Neutrophil (primary cell): Measurements from ENCODE around the gene MTFMT.
A peak's percentile ranks its signal among the peaks of the same experiment; 100 is the strongest.

ENCODE experiments used
- H3K27ac ChIP-seq: fragments of 200-600 bp; sonication (generic); 2 replicates; pipeline ENCODE4 v1.5.1; 2016; ENCODE audit warnings: mild to moderate bottlenecking, moderate library complexity
- H3K27me3 ChIP-seq: fragments of 200-600 bp; sonication (generic); 2 replicates; pipeline ENCODE4 v1.6.0; 2016; ENCODE audit warnings: mild to moderate bottlenecking
- H3K36me3 ChIP-seq: fragments of 200-600 bp; sonication (generic); 2 replicates; pipeline ENCODE4 v1.5.1; 2017
- H3K4me1 ChIP-seq, 2 experiments: fragments of 200-600 bp in 1 of 2; sonication (generic) in 1 of 2; 1 replicate in 1 of 2; 2 replicates in 1 of 2; pipeline versions ENCODE4 v1.5.1 to v1.6.1; 2013 to 2016; ENCODE audit warnings: low read depth in 1 of 2, low read length in 1 of 2, mild to moderate bottlenecking in 1 of 2, moderate library complexity in 1 of 2; ENCODE audit not compliant: control insufficient read depth in 1 of 2, insufficient read depth in 1 of 2
- H3K4me3 ChIP-seq, 2 experiments: fragments of 200-600 bp in 1 of 2; sonication (generic) in 1 of 2; 1 replicate in 1 of 2; 2 replicates in 1 of 2; pipeline ENCODE4 v1.5.1; 2013 to 2016; ENCODE audit warnings: low read depth in 1 of 2, low read length in 1 of 2, mild to moderate bottlenecking in 1 of 2, moderate library complexity in 1 of 2
- H3K9me3 ChIP-seq: fragments of 200-600 bp; sonication (generic); 2 replicates; pipeline ENCODE4 v1.5.1; 2016
- TF ChIP-seq, protein P1 (sequence below): fragments of 200-600 bp; sonication (generic); IDR thresholded peaks from 2 replicates; pipeline ENCODE4 v1.5.1; 2016; ENCODE audit warnings: antibody characterized with exemption

Gene MTFMT

DNA sequence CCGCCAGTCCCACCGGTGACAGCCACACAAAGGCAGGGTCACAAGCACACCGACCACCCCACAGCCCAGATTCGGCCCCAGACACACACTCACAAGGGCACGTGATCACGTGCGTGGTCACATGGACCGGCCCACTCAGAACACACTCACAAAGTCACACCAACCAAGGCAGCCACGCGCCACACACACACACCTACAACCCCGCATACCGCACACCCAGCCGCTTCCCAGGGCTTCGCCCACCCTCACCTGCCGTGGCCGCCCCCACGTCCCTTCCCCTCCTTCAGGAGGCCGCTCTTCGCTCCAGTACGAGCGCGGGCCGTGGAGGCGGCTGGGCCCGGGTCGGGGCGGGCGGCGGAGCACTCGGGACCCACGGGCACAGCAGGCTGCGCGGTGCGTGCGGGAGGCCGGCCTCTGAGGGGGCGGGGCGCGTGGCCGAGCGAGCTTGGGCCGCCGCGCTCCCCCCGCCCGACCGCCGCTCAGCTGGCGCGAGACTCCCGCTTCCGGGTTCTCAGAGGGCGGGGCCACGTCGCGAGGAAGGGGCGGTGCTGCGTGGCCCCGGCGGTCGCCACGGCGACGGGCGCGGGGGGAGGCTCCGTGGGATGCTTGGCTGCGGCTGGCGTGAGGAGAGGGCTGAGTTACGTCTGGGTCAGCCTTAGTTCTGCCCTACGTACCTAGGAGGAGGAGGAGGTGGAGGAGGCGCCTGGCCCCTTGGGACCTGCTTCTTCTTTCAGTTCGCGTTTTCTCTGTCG is 39.8 kb downstream of the MTFMT start, which contains the start of gene SPG21:
SPG21 (minus strand) TSS at position 499 of the 752 bp plus-strand sequence. CDS start 6,345 bp downstream, outside the sequence.
- peaks cover 48 to 55% of the 10 kb centered on the region in 2 experiments for H3K4me1 ChIP-seq
- peak within 1 kb of the TSS; percentile 97 for H3K27ac ChIP-seq
- H3K36me3 ChIP-seq, result peaks cover 4% of the 10 kb centered on the region
- peak within 1 kb of the TSS; percentile 98 for H3K4me3 ChIP-seq
- TF ChIP-seq, protein P1, sequence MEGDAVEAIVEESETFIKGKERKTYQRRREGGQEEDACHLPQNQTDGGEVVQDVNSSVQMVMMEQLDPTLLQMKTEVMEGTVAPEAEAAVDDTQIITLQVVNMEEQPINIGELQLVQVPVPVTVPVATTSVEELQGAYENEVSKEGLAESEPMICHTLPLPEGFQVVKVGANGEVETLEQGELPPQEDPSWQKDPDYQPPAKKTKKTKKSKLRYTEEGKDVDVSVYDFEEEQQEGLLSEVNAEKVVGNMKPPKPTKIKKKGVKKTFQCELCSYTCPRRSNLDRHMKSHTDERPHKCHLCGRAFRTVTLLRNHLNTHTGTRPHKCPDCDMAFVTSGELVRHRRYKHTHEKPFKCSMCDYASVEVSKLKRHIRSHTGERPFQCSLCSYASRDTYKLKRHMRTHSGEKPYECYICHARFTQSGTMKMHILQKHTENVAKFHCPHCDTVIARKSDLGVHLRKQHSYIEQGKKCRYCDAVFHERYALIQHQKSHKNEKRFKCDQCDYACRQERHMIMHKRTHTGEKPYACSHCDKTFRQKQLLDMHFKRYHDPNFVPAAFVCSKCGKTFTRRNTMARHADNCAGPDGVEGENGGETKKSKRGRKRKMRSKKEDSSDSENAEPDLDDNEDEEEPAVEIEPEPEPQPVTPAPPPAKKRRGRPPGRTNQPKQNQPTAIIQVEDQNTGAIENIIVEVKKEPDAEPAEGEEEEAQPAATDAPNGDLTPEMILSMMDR, result peak; percentile 42
- no peaks in the 10 kb centered on the region for H3K9me3 ChIP-seq
- H3K27me3 ChIP-seq, result no peaks in the 10 kb centered on the region

DNA sequence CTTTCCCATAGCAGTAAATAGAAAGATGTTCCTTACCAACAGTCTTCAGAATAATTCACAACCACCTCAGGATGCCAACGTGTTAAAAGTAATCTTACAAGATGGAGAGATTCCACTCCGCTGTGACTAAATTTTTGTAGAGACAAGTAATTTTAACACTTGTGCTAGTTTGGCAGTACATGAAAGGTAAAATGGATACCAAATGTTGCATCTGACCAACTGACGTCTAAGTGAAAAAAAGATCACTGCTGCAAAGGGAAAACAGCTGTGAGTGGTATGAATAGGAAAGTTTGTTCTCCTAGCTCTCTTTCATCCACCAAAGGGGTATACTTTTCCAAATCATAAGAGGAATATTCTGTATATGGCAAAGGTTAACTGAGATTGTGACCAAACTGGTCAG is 42.3 kb downstream of the MTFMT start:
- Histone ChIP-seq H3K27ac (peak overlapping the region; percentile 97), H3K4me3 (peak overlapping the region in 1 of 2 experiments; percentile 98), H3K27me3 (no peaks in the 10 kb centered on the region), H3K36me3 (peaks cover 12% of the 10 kb centered on the region), H3K4me1 (peaks cover 72 to 76% of the 10 kb centered on the region in 2 experiments), H3K9me3 (no peaks in the 10 kb centered on the region)
- TF ChIP-seq, protein P1, result no peak

DNA sequence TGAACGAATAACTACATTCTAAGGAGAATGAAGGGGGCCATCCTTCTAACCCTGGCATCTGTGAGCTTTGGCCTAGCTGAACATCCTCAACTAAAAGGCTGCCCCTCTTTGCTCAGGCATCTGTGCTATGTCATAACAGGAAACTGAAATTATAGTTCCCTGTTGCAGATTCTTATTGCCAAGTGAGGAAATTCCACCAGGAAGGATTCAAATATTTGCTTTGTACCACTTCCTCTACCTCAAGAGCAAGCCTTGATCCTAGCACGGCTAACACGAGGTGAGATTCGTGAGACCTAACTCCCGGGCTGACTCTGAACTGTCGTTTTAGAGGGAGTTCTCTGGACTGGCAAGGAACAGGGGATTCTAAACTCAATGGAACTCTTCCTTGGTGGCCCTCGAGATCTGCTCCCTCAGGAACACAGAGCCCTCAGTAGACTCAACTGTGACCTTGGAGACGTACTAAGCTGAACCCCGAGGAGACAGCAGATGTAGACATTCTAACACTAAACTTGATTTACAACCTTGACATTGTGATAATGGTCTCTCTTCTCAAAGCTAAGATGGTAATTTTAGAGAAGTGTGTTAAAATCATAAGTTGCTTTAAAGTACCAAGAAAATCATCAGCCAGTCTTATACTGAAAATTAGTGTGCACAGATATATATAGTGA is 43.9 kb downstream of the MTFMT start:
- TF ChIP-seq, protein P1, result no peak
- Histone ChIP-seq H3K4me1 (peaks cover 75 to 81% of the 10 kb centered on the region in 2 experiments), H3K9me3 (no peaks in the 10 kb centered on the region), H3K27me3 (no peaks in the 10 kb centered on the region), H3K36me3 (peaks cover 17% of the 10 kb centered on the region), H3K4me3 (peak overlapping the region; percentile 39 to 41), H3K27ac (peak overlapping the region; percentile 97)

DNA sequence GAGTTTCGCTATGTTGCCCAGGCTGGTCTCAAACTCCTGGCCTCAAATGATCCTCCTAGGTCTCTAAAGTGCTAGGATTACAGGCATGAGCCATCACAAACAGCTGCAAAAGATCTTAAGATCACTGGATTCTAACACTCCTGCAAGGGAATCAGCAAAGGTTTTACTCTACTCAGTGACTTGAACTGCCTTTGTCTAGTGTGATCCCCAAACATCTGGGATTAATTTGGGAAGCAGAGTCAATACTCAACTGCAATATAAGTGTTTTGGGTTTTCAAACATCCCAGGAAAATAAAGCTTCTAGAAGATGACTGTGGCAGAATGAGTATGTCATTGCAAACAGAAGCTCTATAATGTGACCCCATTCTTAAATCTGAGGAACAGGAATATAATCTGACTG is 47.0 kb downstream of the MTFMT start:
- peak overlapping the region; percentile 97 for H3K27ac ChIP-seq
- no peaks in the 10 kb centered on the region for H3K27me3 ChIP-seq
- peaks cover 57% of the 10 kb centered on the region in 2 experiments for H3K4me1 ChIP-seq
- no peaks in the 10 kb centered on the region for H3K9me3 ChIP-seq
- H3K36me3 ChIP-seq, result peaks cover 41% of the 10 kb centered on the region
- TF ChIP-seq, protein P1, result no peak
- H3K4me3 ChIP-seq, result no peak overlapping the region

DNA sequence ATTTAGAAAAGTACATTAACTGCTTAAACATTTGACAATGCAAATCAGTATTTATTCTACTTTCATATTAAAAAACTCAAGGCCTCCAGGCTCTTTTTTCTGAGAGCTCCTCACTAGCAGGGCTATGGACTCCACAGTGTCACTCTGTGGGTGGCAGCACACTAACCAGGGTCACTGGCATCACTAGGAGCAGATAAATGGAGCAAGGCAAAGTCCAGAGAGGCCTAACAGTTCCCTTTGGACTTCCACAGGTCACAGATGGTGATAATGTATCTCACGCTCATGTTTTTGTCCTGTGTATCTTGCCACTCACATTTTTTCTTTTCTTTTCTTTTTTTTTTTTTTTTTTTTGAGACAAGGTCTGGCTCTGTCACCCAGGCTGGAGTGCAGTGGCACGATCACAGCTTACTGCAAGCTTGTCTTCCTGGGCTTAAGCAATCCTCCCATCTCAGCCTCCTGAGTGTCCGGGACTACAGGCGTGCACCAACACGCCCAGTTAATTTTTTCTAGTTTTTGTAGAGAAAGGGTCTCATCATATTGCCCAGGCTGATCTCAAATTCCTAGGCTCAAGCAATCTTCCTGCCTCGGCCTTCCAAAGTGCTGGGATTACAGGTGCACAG is 47.5 kb downstream of the MTFMT start:
- H3K4me1 ChIP-seq, result peaks cover 51 to 52% of the 10 kb centered on the region in 2 experiments
- H3K27ac ChIP-seq, result peak overlapping the region; percentile 97
- no peaks in the 10 kb centered on the region for H3K9me3 ChIP-seq
- peaks cover 46% of the 10 kb centered on the region for H3K36me3 ChIP-seq
- TF ChIP-seq, protein P1, result no peak
- no peak overlapping the region for H3K4me3 ChIP-seq
- H3K27me3 ChIP-seq, result no peaks in the 10 kb centered on the region
